CD1c-positive myeloid dendritic cell (primary cell): Measurements from ENCODE around the gene ARHGAP31.
"Not testable (repeated sequence)": the region's sequence is repeated elsewhere in the genome, so short reads cannot be mapped to it uniquely, and the experiment has no call there.

Experiments used
- DNase-seq: peaks from one replicate; pipeline ENCODE4 v3.0.0-alpha.2; 2016; ENCODE audit errors: extremely low spot score

Gene ARHGAP31

GRCh38 chr3:119322021-119322834, 28.0 kb downstream of the ARHGAP31 start:
- DNase-seq = peak; percentile 52

GRCh38 chr3:119322835-119323722, 28.9 kb downstream of the ARHGAP31 start:
- peak; percentile 99 for DNase-seq

- peak; percentile 28 for DNase-seq
These were observed 29.5 kb downstream of the ARHGAP31 start for GRCh38 chr3:119323723-119324085.

- DNase-seq = no peak
These were observed 30.7 kb downstream of the ARHGAP31 start for GRCh38 chr3:119324899-119325298.

GRCh38 chr3:119326976-119327375, 32.8 kb downstream of the ARHGAP31 start:
- peak; percentile 46 for DNase-seq

- no peak for DNase-seq
These were observed 35.4 kb downstream of the ARHGAP31 start for GRCh38 chr3:119329551-119329950.

- DNase-seq = no peak
These were observed 36.0 kb downstream of the ARHGAP31 start for GRCh38 chr3:119330181-119330580.

- DNase-seq = no peak
These were observed 36.7 kb downstream of the ARHGAP31 start for GRCh38 chr3:119330858-119331257.

GRCh38 chr3:119331661-119332060, 37.5 kb downstream of the ARHGAP31 start:
- DNase-seq = no peak

GRCh38 chr3:119333773-119334509, 39.8 kb downstream of the ARHGAP31 start:
- DNase-seq = no peak

GRCh38 chr3:119336823-119337222, 42.6 kb downstream of the ARHGAP31 start:
- no peak for DNase-seq

- DNase-seq = not testable (repeated sequence)
These were observed 43.2 kb downstream of the ARHGAP31 start for GRCh38 chr3:119337407-119337806.

GRCh38 chr3:119338754-119339153, 44.6 kb downstream of the ARHGAP31 start:
- DNase-seq = no peak

GRCh38 chr3:119340014-119340413, 45.8 kb downstream of the ARHGAP31 start:
- no peak for DNase-seq

GRCh38 chr3:119340446-119340845, 46.3 kb downstream of the ARHGAP31 start:
- DNase-seq = no peak

- DNase-seq = no peak
These were observed 48.0 kb downstream of the ARHGAP31 start for GRCh38 chr3:119342176-119342575.

- peak; percentile 69 for DNase-seq
These were observed 49.5 kb downstream of the ARHGAP31 start for GRCh38 chr3:119343719-119344118.

- DNase-seq = no peak
These were observed 51.9 kb downstream of the ARHGAP31 start for GRCh38 chr3:119346076-119346496.

- DNase-seq = no peak
These were observed 52.9 kb downstream of the ARHGAP31 start for GRCh38 chr3:119347036-119347435.

GRCh38 chr3:119349354-119350041, 55.3 kb downstream of the ARHGAP31 start:
- DNase-seq = no peak

- no peak for DNase-seq
These were observed 55.9 kb downstream of the ARHGAP31 start for GRCh38 chr3:119350114-119350513.
